Astrocyte (in vitro differentiated cells and primary cell): ENCODE measurements around the gene AFF3.

Experiments used
- EZH2 ChIP-seq: IDR thresholded peaks from 2 replicates; pipeline ENCODE4 v1.6.1; 2012; ENCODE audit warnings: mild to moderate bottlenecking, low read length, inconsistent platforms; ENCODE audit not compliant: insufficient read depth
- TF ChIP-seq, protein P1 (sequence below): IDR thresholded peaks from 2 replicates; pipeline ENCODE4 v1.5.1; 2011; ENCODE audit warnings: low read depth, mild to moderate bottlenecking, inconsistent platforms, low read length, moderate library complexity; ENCODE audit not compliant: insufficient read depth

DNA sequence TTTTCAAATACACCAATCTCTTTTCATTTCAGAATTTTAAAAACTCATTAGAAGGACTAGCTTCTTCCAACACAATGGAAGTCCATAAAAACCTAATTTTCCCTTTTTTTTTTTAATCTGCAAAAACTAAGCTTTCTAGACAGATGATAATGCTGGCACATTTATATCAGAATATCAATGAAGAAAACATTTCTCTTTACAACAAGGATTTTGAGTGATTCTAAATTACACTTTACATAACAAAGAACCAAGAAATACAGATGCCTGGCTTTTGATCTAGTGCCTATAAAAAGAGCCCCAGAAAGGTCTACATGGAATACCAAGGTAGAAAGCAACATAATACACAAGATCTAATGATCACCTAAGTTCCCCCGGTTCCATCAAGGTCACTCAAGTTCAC is 108.0 kb downstream of the AFF3 start:
- TF ChIP-seq, protein P1, sequence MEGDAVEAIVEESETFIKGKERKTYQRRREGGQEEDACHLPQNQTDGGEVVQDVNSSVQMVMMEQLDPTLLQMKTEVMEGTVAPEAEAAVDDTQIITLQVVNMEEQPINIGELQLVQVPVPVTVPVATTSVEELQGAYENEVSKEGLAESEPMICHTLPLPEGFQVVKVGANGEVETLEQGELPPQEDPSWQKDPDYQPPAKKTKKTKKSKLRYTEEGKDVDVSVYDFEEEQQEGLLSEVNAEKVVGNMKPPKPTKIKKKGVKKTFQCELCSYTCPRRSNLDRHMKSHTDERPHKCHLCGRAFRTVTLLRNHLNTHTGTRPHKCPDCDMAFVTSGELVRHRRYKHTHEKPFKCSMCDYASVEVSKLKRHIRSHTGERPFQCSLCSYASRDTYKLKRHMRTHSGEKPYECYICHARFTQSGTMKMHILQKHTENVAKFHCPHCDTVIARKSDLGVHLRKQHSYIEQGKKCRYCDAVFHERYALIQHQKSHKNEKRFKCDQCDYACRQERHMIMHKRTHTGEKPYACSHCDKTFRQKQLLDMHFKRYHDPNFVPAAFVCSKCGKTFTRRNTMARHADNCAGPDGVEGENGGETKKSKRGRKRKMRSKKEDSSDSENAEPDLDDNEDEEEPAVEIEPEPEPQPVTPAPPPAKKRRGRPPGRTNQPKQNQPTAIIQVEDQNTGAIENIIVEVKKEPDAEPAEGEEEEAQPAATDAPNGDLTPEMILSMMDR: no peak
- TF ChIP-seq EZH2: no peak
